Germinal center (tissue), 1 donor: ENCODE results near the gene MASP1.
"Not testable (repeated sequence)": the region's sequence is repeated elsewhere in the genome, so short reads cannot be mapped to it uniquely, and the experiment has no call there.

Experiments
- DNase-seq: peaks from one replicate; pipeline ENCODE4 v3.0.0; 2012; ENCODE audit warnings: mixed read lengths, low spot score

MASP1 gene

DNA sequence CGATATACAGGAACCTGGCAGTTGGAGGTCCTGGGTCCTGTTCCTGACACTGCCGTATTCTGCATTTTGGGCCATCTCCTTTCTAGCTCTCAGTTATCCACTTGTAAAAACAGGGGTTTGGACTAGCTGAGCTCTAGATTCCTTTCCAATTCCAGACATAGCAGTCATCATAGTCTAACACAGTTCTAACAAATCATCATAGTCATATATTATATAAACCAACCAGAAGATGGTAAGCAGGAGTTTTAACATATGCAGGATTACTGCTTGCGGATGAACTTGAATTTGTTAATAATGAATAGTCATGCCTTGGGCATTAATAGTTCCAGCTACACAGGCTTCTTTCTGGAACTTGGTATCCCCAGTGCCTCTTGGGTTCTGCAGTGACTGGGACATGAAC is 26.6 kb downstream of the MASP1 start:
- no peak for DNase-seq

DNA sequence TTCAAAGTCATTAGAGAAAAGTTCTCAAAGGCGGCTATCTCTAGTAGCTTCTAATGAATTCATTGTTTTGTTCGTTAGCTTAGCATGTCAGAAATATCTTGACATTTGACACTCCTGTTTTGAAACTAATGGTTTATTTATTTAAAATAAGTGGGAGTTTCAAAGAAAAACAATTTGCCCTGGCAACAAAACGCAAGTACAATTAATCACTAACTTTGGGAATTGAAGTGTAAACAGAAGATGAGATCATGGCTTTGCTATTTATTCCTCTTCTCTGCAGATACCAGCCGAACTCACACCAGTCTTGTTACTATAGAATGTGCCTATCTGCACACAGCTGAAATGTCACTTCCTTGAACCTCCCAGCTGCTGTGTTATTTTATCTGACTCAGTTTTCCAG is 27.5 kb downstream of the MASP1 start:
- no peak for DNase-seq

DNA sequence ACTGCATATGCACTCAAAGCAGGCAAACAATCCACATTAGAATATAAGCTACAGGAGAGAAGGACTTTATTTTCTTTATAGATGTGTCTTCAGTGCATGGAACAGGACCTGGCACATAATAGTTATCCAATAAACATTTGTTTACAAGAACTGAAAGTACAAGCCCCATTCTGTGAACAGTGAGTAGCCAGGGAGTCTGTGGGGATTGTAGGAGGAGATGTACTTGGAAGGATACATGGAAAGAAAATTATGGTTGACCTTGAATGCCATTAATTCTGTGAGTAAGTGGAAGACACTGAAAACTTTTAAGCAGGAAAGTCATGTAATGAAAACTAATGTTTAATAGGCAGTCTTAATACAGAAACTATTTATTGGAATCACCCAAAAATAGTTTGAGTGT is 28.3 kb downstream of the MASP1 start:
- no peak for DNase-seq

DNA sequence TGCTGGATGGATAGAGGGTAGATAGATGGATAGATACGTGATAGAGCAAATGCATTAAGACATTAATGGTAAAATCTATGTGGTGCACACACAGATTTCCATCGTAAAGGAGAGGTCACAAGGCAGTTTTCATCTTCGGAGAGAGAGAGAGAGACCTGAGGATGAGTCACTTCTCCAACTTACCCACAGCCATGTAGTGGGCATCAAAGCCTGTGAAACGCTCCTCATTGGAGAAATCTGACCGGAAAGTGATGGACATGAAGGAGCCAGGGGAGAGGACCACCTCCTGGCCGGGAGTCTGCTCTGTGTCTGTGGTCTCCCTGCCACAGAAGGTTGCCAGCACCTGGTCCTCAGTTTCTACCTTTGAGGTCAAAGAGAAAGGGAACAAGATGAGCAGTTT is 29.2 kb downstream of the MASP1 start:
- no peak for DNase-seq

DNA sequence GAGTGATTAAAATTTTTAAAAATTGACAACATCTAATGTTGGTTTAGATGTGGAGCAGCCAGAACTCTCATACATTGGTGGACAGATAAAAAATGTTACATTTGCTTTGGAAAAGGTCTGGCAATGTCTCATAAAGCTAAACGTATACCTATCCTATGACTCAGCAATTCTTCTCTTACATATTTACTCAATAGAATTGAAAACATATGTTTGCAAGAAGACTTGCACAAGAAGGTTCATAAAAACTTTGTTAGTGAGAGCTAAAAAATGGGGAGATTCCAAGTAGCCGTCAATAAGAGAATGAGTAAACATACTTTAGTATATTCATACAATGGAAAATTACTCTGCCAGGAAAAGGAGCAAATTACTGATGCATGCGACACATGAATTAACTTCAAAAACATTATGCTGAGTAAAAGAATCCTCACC is 30.0 kb downstream of the MASP1 start:
- DNase-seq, result no peak

DNA sequence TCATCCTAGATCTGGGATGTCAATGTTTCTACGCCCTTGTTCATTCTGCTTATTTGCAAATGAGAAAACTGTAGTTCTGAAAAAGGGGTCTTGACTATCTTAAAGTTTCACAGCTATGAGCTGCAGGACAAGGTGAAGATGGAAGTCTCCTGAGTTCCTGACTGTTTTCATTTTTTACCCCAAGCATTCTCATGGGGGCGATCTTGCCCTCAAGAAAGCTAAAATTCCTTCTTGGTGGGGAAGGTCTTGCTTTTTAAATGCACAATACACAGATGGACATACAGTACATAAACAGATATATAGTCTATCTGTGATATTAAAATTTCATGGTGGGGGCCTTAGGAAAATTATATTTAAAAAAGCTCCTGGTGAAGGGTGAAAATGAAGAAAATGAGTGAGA is 32.4 kb downstream of the MASP1 start:
- DNase-seq, result no peak

DNA sequence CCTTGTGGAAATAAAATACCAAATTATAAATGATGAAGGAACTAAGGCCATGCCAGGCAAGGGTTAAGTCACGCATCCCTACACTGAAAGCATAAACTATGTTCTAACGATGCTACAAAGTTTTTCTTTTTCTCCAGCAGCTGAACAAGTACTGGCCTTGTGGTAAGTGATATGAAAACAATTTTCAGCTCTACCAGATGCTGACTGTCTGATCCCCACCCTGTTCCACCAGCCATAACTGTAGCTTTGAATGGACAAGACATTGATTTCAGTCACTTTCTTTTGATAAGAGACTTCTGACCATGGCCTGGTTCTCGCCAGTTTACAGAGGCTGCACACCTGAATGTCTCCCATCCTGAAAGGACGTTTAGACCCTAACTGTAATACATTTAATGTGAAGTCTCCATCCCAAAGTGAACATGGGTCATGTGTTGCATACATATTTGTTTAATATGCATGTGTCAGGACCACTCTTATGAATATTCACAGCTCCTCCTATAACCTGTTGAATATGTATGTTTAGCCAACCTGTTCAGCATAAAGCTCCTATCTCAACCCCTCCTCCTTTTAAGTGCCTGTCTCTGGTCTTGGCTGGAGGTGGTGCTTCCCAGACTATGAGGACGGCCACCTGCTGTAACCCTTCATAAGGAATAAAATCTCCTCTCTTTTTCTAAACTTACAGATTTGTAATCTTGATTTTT is 33.4 kb downstream of the MASP1 start:
- DNase-seq, result no peak

DNA sequence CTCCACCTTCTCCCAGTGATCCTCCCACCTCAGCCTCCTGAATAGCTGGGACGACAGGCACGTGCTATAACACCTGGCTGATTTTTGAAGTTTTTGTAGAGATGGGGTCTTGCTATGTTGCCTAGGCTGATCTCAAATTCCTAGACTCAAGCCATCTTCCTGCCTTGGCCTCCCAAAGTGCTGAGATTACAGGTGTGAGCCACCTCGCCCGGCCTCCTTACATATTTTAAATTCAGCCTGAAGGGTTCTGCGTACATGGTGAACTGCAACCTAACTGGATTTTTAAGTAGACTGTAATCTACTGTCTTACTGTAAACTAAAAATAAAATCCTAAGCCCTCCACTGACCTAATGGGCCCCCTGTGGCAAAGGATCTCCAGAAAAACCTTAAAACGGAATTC is 34.1 kb downstream of the MASP1 start:
- no peak for DNase-seq

DNA sequence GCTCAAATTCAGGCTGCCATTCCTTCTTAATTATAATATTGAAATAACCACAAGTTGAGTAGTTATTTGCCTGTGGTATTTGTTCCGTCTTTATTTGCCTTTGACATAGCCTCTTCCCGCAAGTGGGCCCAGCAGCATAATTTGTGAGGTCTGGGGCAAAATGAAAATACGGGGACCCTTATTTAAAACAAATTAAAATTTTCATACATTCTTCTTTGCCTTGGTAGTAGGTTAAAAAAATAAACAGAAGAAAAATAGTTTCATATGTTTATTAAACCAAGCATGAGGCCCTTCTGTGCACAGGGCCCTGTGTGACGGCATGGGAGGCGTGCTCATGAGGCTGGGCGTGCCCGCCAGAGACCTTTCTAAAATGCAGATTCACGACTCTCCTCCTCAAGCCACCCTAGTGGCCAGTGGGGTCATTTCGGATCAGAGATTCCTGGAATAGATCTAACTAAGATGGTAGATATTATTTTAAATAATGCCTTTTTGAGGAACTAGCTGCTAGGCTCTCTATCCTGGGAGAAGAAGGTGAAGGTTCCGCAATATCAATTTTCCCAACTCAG is 35.4 kb downstream of the MASP1 start:
- DNase-seq, result no peak

DNA sequence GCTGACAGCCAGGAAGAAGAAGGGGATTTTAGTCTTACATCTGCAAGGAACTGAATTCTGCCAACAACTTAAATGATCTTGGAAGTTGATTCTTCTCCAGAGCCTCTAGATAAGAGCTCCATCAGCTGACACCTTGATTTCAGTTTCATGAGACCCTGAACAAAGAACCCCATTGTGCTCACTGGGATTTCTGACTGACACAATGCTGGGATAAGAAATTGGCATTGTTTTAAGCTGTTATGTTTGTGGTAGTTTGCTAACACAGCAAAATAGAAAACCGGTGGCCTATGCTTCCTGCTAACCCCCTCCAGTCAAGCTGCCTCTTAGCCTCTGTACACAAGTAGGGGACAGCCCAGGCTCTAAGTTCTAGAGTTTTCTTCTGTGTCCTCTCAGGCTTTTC is 36.2 kb downstream of the MASP1 start:
- no peak for DNase-seq

DNA sequence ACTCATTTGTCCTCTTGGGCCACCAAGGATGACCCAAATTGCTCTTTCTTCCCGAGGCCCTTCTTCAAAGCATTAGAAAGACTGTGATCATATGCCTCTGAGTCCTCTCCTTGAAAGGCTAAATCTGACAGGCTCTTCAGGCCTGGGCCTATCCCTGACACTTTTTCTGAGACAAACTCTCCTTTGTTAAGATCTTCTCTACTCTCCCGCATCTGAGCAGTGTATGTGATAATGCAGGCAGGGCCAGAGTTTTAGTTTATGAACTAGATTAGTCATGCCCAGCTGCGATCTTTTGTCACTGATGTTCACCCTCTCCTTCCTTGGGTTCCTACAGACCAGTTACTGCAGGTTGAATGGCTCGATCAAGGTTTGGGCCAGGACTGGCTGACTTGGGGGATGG is 39.2 kb downstream of the MASP1 start:
- no peak for DNase-seq

DNA sequence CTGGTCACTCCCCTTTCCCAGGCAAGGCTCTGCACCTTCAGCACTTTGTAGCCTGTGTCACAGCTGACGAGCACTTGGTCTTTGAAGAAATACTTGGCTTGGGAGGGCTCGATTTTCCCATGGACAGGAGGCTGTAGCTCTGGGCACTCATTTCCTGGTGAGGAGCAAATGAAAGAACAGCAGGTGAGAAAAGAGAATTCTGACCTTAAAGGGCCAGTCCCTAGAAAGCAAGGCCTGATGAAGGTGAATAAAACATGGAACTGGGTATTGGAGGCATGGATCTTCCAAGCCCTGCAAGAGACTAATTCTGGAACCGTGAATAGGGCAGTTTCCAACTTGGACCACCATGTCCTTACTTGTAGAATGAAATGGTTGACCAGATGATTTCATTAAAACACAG is 39.9 kb downstream of the MASP1 start:
- no peak for DNase-seq

DNA sequence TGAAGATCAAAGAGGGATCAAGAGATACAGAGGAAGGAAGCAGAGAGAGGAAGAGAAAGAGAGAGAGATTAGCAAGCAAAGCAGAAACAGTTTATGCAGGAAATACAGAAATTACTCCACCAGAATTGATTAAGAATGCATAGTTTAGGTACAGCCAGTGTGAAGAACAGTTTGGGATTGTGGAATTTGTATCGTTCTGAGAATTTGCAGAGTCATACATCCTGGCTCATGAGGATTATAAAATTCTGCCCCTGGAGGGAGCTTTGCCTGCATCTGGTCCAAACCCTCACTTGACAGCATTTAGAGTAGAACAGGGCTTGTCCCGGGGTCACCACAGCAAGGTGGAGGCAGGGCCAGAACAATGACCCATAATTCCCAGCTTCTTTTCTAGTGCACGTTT is 44.1 kb downstream of the MASP1 start:
- no peak for DNase-seq

DNA sequence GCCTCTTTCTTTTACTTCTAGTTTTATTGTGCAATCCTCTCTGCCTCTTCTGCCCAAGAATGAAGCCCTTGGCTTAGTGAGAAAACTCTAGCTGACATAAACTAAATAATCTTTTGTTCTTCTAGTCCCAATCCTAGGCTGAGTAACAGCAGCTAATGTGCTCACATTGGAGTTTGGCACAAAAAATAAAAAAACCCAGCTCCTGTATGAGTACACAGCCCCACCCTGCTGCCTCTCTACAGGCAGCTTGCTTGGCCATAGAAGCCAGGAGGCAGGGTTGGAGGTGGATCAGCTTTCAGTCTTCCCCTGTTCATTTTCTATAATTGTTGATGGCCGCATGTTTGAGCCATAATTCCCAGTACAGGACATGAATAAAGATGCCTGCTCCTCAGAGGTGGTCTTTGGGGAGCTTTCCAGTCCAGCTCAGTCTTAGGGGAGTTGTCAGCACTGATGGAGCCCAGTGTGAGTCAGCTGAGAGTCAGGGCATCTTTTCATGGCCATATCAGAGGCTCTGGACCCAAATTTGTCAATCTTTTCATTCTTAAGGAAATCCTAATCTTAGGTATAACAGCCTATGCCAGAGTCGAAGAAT is 47.5 kb downstream of the MASP1 start:
- DNase-seq, result no peak

DNA sequence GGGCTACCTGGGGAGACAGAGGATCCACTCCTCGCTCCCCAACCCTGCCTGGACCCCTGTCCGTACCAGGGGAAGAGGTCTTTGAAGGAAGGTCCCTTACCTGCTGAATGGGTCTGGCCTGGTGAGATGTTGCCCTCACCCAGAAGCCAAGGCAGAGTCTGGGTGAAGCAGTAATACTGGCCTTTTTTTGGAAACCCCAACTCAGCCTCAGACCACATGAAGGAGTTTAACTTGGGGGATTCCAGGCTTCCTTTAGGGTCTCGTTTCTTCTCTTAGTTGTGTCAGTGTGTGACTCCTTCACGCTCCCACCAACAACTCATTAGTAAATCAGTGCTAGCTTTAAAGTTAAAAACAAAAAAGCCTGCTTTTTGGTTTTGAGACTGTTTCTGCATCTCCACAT is 48.6 kb downstream of the MASP1 start:
- DNase-seq, result no peak

DNA sequence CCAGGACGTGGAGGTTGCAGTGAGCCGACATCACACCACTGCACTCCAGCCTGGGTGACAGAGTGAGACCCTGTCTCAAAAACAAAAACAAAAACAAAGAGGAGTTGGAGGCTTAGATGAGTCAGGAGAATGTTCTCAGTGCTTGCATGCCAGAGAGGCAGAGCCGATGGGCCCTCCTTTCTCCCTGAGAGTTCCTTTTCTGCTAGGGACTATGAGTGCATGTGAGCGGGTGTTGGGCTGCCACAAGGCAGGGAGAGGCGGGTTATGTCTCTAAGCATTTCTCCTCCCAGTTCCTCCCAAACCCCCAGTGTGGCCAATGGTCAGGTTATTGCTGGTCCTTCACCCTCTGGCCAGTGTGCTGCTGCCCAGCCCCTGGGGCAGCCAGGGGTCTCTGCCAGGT is 49.1 kb downstream of the MASP1 start:
- no peak for DNase-seq

DNA sequence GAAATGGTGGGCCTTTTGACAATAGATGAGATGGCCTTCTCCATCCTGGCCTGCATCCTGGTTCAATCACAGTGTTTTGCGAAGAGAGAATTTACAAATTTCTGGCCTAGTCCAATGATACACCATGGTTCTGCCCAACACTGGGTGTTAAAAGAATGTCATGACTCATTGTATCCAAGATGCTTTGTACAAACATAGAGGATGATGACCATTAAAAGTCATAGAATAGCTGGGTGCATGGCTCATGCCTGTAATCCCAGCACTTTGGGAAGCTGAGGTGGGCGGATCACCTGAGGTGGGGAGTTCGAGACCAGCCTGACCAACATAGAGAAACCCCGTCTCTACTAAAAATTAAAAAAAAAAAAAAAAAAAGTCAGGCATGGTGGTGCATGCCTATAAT is 52.7 kb downstream of the MASP1 start:
- not testable (repeated sequence) for DNase-seq

DNA sequence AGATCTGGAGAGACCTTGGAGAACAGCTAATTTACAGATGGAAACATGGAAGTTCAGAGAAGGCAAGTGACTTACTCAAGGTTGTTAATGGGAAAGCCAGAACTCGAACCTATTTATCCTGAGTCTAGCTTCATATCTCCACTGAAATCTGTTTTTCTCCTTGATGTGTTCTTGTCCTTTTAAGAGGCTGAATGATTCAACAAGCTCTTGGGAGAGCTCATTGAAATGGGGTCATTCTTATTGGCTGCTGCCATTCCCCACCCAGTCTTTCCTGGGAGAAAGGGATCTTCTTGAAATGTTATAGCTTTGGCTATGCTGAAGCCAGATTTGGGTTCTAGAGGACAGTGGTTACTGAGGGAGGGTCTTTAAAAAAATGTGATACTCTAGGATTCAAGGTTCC is 53.3 kb downstream of the MASP1 start:
- no peak for DNase-seq

DNA sequence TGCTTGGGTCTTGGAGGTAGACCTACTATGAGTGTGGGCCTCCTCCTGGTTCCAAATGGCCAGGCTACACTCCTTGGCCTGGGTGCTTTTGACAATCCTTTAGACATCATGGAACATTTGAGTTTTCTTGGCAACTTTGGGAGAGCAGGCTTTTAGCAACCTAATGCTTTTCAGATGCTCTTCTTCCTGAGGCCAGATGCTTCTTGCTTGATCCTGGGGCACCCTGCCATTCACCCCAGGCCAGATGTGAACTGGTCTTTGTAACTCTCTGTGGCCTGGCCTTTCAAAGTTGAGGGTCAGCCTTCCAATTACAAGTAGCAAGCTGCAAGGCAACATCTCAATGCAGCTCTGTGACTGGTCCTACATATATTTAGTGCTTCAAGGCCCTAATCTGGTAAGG is 53.8 kb downstream of the MASP1 start:
- no peak for DNase-seq

DNA sequence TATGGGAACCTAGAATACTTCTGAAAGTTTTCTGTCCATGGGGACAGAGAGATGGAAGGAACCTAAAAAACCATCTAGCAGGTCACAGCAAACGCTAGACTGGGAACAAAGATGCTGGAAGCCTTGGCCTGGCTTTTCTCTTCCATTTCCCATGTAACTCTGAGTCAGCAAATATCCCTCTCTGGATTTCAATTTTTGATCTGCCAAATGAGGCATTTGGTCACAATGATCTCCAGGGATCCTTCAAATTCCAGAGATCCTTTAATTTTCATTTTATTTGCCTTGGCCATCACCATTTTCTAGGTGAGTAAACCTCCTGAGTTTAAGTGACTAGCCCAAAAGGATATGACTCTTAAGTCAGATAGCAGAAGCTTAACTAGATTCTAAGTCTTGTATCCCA is 54.6 kb downstream of the MASP1 start:
- DNase-seq, result no peak

DNA sequence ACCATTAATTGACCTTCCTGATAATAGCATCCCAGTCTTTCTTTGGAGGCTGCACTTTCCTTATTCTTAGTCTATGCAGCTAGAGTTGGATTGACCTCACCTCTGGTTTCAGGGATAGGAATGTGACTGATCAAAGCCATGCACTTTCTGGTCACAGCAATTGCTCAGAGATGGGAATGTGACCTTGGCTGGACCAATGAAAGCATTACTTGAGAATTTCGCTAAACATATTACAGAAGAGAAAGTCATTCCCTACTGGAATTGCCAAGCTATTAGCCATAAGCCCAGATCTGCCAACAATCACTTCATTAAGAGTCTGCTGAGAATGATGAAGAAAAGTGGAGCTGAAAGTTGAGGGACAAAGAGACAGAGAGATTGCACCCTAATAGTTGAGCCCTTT is 61.5 kb downstream of the MASP1 start:
- DNase-seq, result no peak

DNA sequence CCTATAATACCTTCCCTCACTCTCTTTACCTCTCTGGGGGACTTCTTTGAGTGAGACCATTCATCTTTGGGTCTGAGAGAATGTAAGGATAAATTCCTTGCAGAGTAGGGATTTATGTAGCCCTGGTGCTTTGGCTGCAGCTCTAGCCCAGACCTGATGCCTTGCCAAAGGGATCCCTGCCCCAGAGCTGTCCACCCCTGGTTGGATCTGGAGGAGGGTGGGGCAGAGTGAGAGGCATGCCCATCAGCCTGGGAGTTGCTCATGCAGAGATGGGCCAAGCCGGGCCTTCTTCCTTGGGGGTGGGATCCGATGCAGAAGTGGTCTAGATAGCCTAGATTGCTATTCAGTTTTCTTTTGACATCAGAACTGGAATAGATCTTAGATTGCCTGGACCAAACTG is 62.8 kb downstream of the MASP1 start:
- no peak for DNase-seq

DNA sequence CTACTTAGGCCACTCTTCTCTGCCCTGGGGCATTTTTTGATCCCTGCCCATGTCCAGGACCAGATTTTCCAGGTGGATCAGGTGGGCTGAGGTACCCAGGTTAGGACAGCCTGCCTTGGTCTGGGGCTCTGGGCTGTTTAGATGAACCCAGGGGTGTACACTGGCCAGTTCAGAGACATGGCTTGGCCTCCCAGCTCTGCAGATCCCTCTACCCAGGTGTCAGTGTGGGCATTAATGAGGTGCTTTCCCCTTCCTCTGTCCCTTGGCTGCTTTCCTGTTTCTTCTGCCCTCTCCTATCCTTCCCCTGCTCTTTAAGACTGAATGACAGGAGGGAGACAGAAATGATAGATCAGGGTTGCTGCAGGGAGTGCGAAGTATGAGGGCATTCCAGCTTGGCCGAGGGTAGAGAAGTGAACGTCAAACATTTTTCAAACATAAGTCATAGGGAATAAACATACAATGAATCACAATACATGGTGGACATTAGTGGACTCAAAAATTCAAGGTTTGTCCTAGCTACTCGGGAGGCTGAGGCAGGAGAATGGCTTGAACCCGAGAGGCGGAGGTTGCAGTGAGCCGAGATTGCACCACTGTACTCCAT is 63.8 kb downstream of the MASP1 start:
- DNase-seq, result no peak

DNA sequence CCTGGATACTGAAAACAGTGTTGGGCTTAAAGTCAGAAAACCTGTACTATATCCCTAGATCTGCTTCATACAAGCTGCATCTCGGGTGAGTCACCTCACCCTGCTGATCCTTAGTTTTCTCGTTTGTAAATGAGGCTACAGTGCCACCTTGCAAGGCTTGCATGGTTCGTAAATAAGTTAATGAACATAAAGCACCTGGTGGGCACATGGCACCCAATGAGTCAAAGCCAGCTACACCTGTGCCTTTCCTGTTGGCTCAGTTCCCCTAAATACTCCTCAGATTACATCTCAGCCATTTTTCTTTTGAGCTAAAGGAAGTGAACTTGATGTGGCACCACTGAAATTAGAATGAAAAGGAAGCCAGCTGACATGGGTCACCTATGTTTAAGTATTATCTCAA is 67.7 kb downstream of the MASP1 start:
- no peak for DNase-seq
